Activated B cell treated with CpG ODN at 0.5 μM for 24 hours (primary cell): ENCODE data around the gene EVX2. TPM values are rescaled to one million over a fixed set of nuclear protein-coding genes. Genes with fewer than 3 reads are reported as not detected.
A peak's percentile ranks its signal among the peaks of the same experiment; 100 is the strongest.

Experiments used
- ATAC-seq: fragments of 200-7000 bp; cut with Tn5 transposase; one replicate; pipeline ENCODE4 v1.10.0; 2021; ENCODE audit warnings: low read depth, mild to moderate bottlenecking, moderate library complexity
- CTCF ChIA-PET: fragments of 350-600 bp; sonication (Branson Sonifier 250); formaldehyde crosslinking; loops from one replicate; lab custom pipeline; 2021; ENCODE audit warnings: antibody characterized with exemption; lab: Charles Lee
- POLR2A ChIA-PET: fragments of 350-600 bp; sonication (Branson Sonifier 250); formaldehyde crosslinking; loops from one replicate; lab custom pipeline; 2021; ENCODE audit warnings: antibody characterized with exemption; lab: Charles Lee
- DNase-seq: peaks from one replicate; pipeline ENCODE4 v3.0.0; 2022
- H3K27ac Mint-ChIP-seq: one replicate; pipeline ENCODE4 v1.8.0; 2020; ENCODE audit warnings: mixed read lengths
- H3K27me3 Mint-ChIP-seq: one replicate; pipeline ENCODE4 v1.8.0; 2021; ENCODE audit warnings: mixed read lengths
- H3K36me3 Mint-ChIP-seq: one replicate; pipeline ENCODE4 v1.8.0; 2021; ENCODE audit warnings: low read depth, mixed read lengths
- H3K4me1 Mint-ChIP-seq: one replicate; pipeline ENCODE4 v1.8.0; 2021; ENCODE audit warnings: mixed read lengths
- H3K4me3 Mint-ChIP-seq: one replicate; pipeline ENCODE4 v1.8.0; 2020; ENCODE audit warnings: mild to moderate bottlenecking, mixed read lengths
- H3K9me3 Mint-ChIP-seq: one replicate; pipeline ENCODE4 v1.8.0; 2020; ENCODE audit warnings: mixed read lengths
- CTCF ChIP-seq: fragments of 200-600 bp; IDR thresholded peaks from one replicate; pipeline ENCODE4 v1.8.0; 2022; ENCODE audit warnings: antibody characterized with exemption, mild to moderate bottlenecking
- intact Hi-C: fragments of 100-400 bp; cut with micrococcal nuclease; formaldehyde crosslinking; loops from one replicate; pipeline ENCODE4 v1.15.1; 2024
- total RNA-seq: library from RNA; stranded (reverse); gene quantifications from 2 replicates; pipeline ENCODE4 v1.2.3, GENCODE V29; 2022

The EVX2 gene
- total RNA-seq, 1 donor from 2014 or later: not detected

- no peak for ATAC-seq
- Mint-ChIP-seq H3K4me3 (peak overlapping the region; percentile 59), H3K9me3 (no peaks in the 10 kb centered on the region), H3K4me1 (peaks cover 12% of the 10 kb centered on the region), H3K36me3 (no peaks in the 10 kb centered on the region), H3K27me3 (peaks cover 67% of the 10 kb centered on the region), H3K27ac (no peak overlapping the region)
- POLR2A ChIA-PET: no interaction called here
- no peak for DNase-seq
- no peak for TF ChIP-seq CTCF
- CTCF ChIA-PET: interaction anchor here (0.7 to 1.2 kb wide), 2 partner anchors 427 to 432 kb away, joined by 3 read pairs; no protein-coding TSS in a partner anchor
- intact Hi-C loops: no loop called here
Observed at GRCh38 chr2:176122052-176122682, 38.4 kb upstream of the EVX2 start.

- intact Hi-C loops: no loop called here
- Mint-ChIP-seq H3K36me3 (no peaks in the 10 kb centered on the region), H3K4me1 (peaks cover 10% of the 10 kb centered on the region), H3K4me3 (no peak overlapping the region), H3K9me3 (no peaks in the 10 kb centered on the region), H3K27me3 (peaks cover 67% of the 10 kb centered on the region), H3K27ac (no peak overlapping the region)
- no peak for TF ChIP-seq CTCF
- CTCF ChIA-PET: interaction anchor here (0.7 to 1.2 kb wide), 2 partner anchors 428 to 433 kb away, joined by 3 read pairs; no protein-coding TSS in a partner anchor
- no peak for DNase-seq
- POLR2A ChIA-PET: no interaction called here
- ATAC-seq: no peak
Observed at GRCh38 chr2:176121190-176122051, 37.7 kb upstream of the EVX2 start.

GRCh38 chr2:176120364-176121189 is 36.8 kb upstream of the EVX2 start:
- POLR2A ChIA-PET: no interaction called here
- intact Hi-C loops: no loop called here
- Mint-ChIP-seq H3K9me3 (no peaks in the 10 kb centered on the region), H3K27ac (no peak overlapping the region), H3K27me3 (peaks cover 67% of the 10 kb centered on the region), H3K4me1 (peaks cover 10% of the 10 kb centered on the region), H3K4me3 (no peak overlapping the region), H3K36me3 (no peaks in the 10 kb centered on the region)
- CTCF ChIA-PET: no interaction called here
- ATAC-seq: no peak
- TF ChIP-seq CTCF: no peak
- no peak for DNase-seq

- Mint-ChIP-seq H3K4me1 (peaks cover 8% of the 10 kb centered on the region), H3K4me3 (no peak overlapping the region), H3K36me3 (no peaks in the 10 kb centered on the region), H3K9me3 (no peaks in the 10 kb centered on the region), H3K27ac (no peak overlapping the region), H3K27me3 (peaks cover 61% of the 10 kb centered on the region)
- no peak for DNase-seq
- no peak for TF ChIP-seq CTCF
- intact Hi-C loops: no loop called here
- ChIA-PET CTCF (interaction anchor here (0.6 kb wide), 1 partner anchor 8 kb away, joined by 3 read pairs; no protein-coding TSS in a partner anchor), POLR2A (no interaction called here)
- ATAC-seq: no peak
Observed at GRCh38 chr2:176118601-176119339, 35.0 kb upstream of the EVX2 start.
